Measurements from ENCODE around the gene IRF9.

The IRF9 gene

GRCh38 chr14:24145690-24146452 is 15.2 kb upstream of the IRF9 start:
- H3K27ac ChIP-seq (replicated peaks): peak overlapping the region; percentile 72

GRCh38 chr14:24146453-24146977 is 14.6 kb upstream of the IRF9 start, which contains the start of gene PSME2:
Gene PSME2 (minus strand): TSS chr14:24146610. CDS start chr14:24146581, 29 bp downstream.
- DNase-seq (ENCODE audit: low read depth in 1 of 2, low spot score in 1 of 2): peak; percentile 90 to 93
- H3K27me3 ChIP-seq (ENCODE audit: insufficient read depth, poor library complexity, severe bottlenecking): no peaks in the 10 kb centered on the region
- peak within 1 kb of the TSS; percentile 96 for H3K4me3 ChIP-seq (replicated peaks; ENCODE audit: insufficient read depth, low read length)

More at GRCh38 chr14:24145690-24146452, 15.2 kb upstream of the IRF9 start:
- peak in 1 of 2 experiments; percentile 33 for DNase-seq (ENCODE audit: low read depth in 1 of 2, low spot score in 1 of 2)
- H3K4me3 ChIP-seq (replicated peaks; ENCODE audit: insufficient read depth, low read length): peak overlapping the region; percentile 96
- no peaks in the 10 kb centered on the region for H3K27me3 ChIP-seq (ENCODE audit: insufficient read depth, poor library complexity, severe bottlenecking)
- TF ChIP-seq CTCF (IDR thresholded peaks at IDR 0.05; ENCODE audit: insufficient read depth, low read length): no peak
- no peak for TF ChIP-seq SPI1 (IDR thresholded peaks at IDR 0.05; ENCODE audit: borderline replicate concordance, low read depth)

GRCh38 chr14:24146978-24147760 is 13.9 kb upstream of the IRF9 start, which contains the start of gene RNF31:
Gene RNF31 (plus strand): TSS chr14:24147498. CDS start chr14:24147699, 201 bp downstream.
- peak within 1 kb of the TSS; percentile 72 for H3K27ac ChIP-seq (replicated peaks)
- H3K4me3 ChIP-seq (replicated peaks; ENCODE audit: insufficient read depth, low read length): peak within 1 kb of the TSS; percentile 96
- TF ChIP-seq POLR2AphosphoS5 (IDR thresholded peaks at IDR 0.05; ENCODE audit: low read depth) (no peak; the same call in none of the 2 replicates), CTCF (IDR thresholded peaks at IDR 0.05; ENCODE audit: insufficient read depth, low read length) (no peak), SPI1 (IDR thresholded peaks at IDR 0.05; ENCODE audit: borderline replicate concordance, low read depth) (no peak), REST (IDR thresholded peaks at IDR 0.05; ENCODE audit: insufficient replicate concordance, low read depth) (peak; percentile 10), GABPA (IDR thresholded peaks at IDR 0.05; ENCODE audit: low read depth) (peak; percentile 47; the same call in 1 of the 2 replicates)
- no peaks in the 10 kb centered on the region for H3K27me3 ChIP-seq (ENCODE audit: insufficient read depth, poor library complexity, severe bottlenecking)
- DNase-seq (ENCODE audit: low read depth in 1 of 2, low spot score in 1 of 2): peak; percentile 97 to 99

More at GRCh38 chr14:24146453-24146977, 14.6 kb upstream of the IRF9 start, which contains the start of gene PSME2:
- peak within 1 kb of the TSS; percentile 72 for H3K27ac ChIP-seq (replicated peaks)
- TF ChIP-seq GABPA (IDR thresholded peaks at IDR 0.05; ENCODE audit: low read depth): no peak
- peak; percentile 26; the same call in 1 of the 2 replicates for TF ChIP-seq POLR2AphosphoS5 (IDR thresholded peaks at IDR 0.05; ENCODE audit: low read depth)

- no peak for DNase-seq (ENCODE audit: low read depth in 1 of 2, low spot score in 1 of 2)
- TF ChIP-seq CTCF (IDR thresholded peaks at IDR 0.05; ENCODE audit: insufficient read depth, low read length): no peak
- no peak for TF ChIP-seq POLR2AphosphoS5 (IDR thresholded peaks at IDR 0.05; ENCODE audit: low read depth)
- TF ChIP-seq GABPA (IDR thresholded peaks at IDR 0.05; ENCODE audit: low read depth): no peak
- no peak for TF ChIP-seq REST (IDR thresholded peaks at IDR 0.05; ENCODE audit: insufficient replicate concordance, low read depth)
- no peak for TF ChIP-seq SPI1 (IDR thresholded peaks at IDR 0.05; ENCODE audit: borderline replicate concordance, low read depth)
- peak overlapping the region; percentile 59 for H3K27ac ChIP-seq (replicated peaks)
- peak overlapping the region; percentile 96 for H3K4me3 ChIP-seq (replicated peaks; ENCODE audit: insufficient read depth, low read length)
- no peaks in the 10 kb centered on the region for H3K27me3 ChIP-seq (ENCODE audit: insufficient read depth, poor library complexity, severe bottlenecking)
Measured at GRCh38 chr14:24147761-24148428, 13.2 kb upstream of the IRF9 start.

Data from HL-60 (cell line).